G401.6 (cell line): Measurements from ENCODE around the gene TOM1.
"Not testable (repeated sequence)": the region's sequence is repeated elsewhere in the genome, so short reads cannot be mapped to it uniquely, and the experiment has no call there.

ENCODE experiments used
- FAIRE-seq: peaks from 2 replicates; lab custom pipeline; 2012; peaks lifted over from hg19 to GRCh38; lab: Jason Lieb, UNC

The TOM1 gene

DNA sequence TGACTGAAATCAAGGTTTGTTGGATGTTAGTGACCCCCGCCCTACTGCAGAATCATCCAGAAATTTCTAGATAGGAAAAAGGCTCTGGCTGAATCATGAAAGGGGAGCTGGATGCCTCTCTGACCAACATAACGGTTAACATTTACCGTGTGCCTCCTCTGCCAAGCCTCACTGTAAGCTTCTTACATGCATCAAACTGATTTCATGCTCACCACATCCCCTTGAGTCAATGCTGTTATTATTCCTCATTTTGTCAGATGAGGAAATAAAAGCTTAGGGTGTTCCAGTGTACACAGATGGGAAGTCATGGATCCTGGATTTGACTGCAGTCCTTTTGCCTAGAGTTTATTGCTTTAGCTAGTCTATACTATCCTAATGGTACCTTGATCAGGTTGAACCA, 75.3 kb downstream of the TOM1 start:
- FAIRE-seq, result no peak

DNA sequence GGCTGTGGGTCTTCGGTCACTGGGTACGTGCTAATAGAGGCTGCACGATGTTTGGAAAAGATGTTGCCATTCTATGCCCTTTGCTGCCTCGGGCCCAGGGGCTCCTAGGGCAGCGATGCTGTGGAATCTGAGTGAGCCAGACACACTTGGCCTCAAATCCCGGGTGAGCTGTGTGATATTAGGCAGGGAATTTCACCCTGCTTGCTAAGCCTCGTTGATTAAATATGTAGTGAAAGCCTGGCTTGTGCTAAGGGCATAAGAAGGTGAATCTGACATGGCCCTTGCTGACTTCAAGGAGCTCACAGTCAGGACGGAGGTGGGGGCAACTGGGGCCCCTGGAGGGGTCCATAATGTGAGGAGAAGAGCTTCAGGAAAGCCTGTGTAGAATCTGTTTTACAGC, 75.8 kb downstream of the TOM1 start:
- no peak for FAIRE-seq

GRCh38 chr22:35376728-35377472, 77.2 kb downstream of the TOM1 start:
- FAIRE-seq, result peak; percentile 90

DNA sequence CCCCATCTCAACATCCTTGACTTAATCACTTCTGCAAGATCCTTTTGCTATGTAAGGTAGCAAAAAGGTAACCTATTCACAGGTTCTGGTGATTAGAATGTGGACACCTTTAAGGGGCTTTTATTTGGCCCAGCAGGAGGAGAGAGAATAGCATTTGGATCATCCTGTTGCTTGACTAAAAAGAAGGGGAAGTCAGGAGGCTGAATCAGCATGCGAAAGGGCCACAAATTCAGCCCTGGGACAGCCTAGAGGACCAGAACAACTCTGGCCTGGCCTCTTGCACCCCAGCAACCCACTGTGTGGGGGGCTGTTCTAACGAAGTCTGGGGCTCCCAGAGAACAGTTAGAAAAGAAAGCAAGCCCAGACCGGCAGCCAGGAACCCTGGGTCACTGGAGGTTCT, 78.0 kb downstream of the TOM1 start:
- FAIRE-seq, result no peak

DNA sequence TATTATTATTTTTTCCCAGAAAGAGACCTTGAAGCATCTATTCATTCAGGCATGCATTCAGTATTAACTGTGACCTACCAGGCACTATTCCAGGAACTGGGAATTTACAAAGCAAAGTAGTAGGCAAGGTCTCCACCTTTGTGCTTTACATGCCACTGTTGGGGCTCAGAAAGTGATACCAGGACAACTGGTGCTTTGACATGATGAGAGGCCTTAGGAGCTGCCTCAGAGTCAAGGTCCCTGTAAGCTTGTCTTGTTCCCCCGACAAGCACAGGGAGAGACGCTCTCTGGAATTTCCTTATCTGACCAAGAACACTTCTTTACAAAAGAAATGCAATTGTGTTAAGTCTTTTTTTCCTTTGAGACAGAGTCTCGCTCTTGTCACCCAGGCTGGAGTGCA, 78.9 kb downstream of the TOM1 start:
- no peak for FAIRE-seq

- FAIRE-seq, result no peak
Observed at GRCh38 chr22:35379146-35379993, 79.7 kb downstream of the TOM1 start.

- FAIRE-seq, result no peak
Observed at GRCh38 chr22:35380013-35380412, 80.3 kb downstream of the TOM1 start.

GRCh38 chr22:35380537-35381423, 81.1 kb downstream of the TOM1 start, which contains the start of gene HMOX1:
HMOX1 (plus strand) TSS chr22:35381096; CDS start chr22:35381174, 78 bp downstream.
- no peak for FAIRE-seq

DNA sequence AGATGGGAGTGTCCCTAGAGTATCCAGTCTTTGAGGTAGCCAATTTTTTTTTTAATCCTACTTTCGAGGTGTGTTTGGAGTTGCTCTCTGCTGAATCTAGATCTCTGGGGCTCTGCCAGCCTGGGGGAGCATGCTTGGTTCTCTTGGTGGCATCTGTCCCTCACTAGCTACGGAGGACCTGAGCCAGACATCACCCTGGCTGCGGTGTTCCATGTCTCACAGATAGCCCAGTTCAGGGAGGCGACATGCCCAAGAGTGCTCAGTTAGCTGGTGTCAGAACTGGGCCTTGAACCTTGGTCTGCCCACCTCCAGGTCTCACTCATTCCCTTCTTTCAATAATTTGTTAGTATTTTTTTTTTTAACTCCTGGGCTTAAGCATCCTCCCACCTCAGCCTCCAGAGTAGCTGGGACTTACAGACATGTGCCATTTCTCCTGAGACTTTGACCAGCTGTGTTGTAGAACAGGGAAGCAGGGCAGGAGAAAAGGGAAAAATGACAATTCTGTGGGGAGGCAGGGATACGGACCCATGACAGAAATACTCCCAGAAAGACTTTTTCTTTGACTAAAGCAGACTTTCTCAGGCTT, 81.8 kb downstream of the TOM1 start:
- FAIRE-seq, result peak; percentile 25

- no peak for FAIRE-seq
Observed at GRCh38 chr22:35383679-35384071, 84.0 kb downstream of the TOM1 start.

GRCh38 chr22:35384527-35384926, 84.8 kb downstream of the TOM1 start:
- no peak for FAIRE-seq

- no peak for FAIRE-seq
Observed at GRCh38 chr22:35384975-35385588, 85.4 kb downstream of the TOM1 start.

DNA sequence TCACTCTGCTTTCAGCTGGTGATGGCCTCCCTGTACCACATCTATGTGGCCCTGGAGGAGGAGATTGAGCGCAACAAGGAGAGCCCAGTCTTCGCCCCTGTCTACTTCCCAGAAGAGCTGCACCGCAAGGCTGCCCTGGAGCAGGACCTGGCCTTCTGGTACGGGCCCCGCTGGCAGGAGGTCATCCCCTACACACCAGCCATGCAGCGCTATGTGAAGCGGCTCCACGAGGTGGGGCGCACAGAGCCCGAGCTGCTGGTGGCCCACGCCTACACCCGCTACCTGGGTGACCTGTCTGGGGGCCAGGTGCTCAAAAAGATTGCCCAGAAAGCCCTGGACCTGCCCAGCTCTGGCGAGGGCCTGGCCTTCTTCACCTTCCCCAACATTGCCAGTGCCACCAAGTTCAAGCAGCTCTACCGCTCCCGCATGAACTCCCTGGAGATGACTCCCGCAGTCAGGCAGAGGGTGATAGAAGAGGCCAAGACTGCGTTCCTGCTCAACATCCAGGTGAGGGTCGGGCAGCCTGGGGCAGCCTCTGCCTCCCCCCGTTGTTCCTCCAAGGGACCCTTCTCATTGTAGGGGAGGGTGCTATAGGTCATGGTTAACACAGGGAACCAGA, 87.1 kb downstream of the TOM1 start:
- FAIRE-seq, result no peak

GRCh38 chr22:35390933-35391332, 91.2 kb downstream of the TOM1 start:
- no peak for FAIRE-seq

DNA sequence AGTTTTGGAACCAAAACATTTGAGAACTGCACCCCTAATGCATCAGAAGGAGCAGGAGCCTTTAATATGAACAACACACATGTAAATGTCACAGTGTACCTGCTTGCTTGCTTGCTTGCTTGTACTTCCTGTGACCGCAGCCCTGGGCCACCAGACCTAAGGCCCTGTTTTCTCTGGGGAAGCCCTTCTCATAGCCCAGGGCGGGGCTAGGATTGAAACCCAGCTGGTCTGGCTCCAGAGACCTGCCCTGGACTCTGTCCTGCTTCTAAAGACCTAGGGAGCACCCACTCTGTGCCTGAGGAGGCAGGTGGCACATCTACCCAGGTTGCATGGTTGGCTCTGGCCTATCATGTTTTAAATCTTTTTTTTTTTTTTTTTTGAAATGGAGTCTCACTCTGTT, 92.7 kb downstream of the TOM1 start:
- no peak for FAIRE-seq

DNA sequence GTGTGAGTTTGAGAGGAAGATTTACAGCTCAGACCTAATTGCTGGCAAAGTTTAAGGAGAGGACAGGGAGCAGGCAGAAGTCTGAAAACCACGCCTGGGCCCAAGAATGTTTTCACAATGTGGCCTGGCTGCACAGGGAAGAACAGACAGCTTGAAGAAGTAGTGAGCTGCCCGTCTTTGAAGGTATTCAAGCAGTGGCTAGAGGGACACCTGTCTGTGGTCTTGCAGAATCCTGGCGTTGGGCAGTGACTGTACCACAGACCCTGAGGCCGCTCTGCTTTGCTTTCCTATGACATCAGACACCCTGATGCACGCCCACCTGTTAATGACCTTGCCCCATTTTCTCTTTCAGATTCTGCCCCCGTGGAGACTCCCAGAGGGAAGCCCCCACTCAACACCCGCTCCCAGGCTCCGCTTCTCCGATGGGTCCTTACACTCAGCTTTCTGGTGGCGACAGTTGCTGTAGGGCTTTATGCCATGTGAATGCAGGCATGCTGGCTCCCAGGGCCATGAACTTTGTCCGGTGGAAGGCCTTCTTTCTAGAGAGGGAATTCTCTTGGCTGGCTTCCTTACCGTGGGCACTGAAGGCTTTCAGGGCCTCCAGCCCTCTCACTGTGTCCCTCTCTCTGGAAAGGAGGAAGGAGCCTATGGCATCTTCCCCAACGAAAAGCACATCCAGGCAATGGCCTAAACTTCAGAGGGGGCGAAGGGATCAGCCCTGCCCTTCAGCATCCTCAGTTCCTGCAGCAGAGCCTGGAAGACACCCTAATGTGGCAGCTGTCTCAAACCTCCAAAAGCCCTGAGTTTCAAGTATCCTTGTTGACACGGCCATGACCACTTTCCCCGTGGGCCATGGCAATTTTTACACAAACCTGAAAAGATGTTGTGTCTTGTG, 93.7 kb downstream of the TOM1 start:
- FAIRE-seq, result no peak

- FAIRE-seq, result no peak
Observed at GRCh38 chr22:35394011-35394312, 94.3 kb downstream of the TOM1 start.

DNA sequence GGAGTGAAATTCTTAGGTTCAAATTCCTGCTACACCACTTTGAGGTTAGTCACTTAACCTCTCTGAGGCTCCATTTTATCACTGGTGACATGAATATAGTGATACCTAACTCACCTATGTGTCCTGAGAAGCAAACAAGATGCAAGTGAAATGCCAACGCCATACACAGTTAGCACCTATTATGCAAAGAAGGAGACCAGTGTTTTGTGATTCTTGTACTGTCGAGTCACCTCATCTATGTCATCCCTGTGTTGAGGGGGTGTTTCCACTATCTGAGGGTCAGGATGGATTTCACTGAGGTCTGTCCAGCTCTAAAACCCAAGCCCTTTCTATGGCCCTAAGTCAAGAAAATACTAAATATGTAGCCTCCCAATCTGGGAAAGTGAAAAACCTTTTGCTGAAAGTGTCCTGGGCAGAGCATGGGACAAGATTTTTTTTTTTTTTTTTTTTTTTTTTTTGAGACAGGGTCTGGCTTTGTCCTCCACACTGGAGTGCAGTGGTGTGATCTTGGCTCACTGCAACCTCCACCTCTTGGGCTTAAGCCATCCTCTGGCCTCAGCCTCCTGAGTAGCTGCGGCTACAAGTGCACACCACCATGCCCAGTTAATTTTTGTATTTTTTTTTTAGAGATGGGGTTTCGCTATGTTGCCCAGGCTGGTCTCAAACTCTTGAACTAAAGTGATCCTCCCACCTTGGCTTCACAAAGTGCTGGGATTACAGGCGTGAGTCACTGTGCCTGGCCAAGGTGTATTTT, 95.3 kb downstream of the TOM1 start:
- no peak for FAIRE-seq

DNA sequence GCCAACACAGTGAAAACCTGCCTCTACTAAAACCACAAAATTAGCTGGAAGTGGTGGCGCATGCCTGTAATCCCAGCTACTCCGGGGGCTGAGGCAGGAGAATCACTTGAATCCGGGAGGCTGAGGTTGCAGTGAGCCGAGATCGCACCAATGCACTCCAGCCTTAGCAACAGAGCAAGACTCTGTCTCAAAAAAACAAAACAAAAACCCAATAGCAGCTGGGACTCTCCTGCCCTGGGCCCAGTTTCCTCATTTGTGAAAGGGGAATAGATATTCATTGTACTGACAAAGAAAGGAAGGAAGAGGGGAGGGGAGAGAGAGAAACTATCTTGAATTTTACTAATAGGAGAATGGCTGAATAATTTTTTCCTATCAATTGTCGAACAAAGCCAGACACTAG, 96.9 kb downstream of the TOM1 start:
- FAIRE-seq, result not testable (repeated sequence)
